Measurements from ENCODE around the gene HIPK3.
A peak's percentile ranks its signal among the peaks of the same experiment; 100 is the strongest.

The HIPK3 gene

GRCh38 chr11:33309118-33309517 lies 51.9 kb downstream of the HIPK3 start:
- Histone ChIP-seq H4K20me1 (ENCODE audit: insufficient read depth) (peaks cover 3% of the 10 kb centered on the region; the same call in 1 of the 2 replicates), H3K4me3 (IDR thresholded peaks at IDR 0.05; ENCODE audit: insufficient read depth, low read depth, low read length) (no peak overlapping the region), H3K4me1 (ENCODE audit: low read depth, poor library complexity, severe bottlenecking) (peaks cover 45% of the 10 kb centered on the region), H3K4me2 (no peak overlapping the region), H3K27me3 (ENCODE audit: insufficient read depth, low read depth) (no peaks in the 10 kb centered on the region), H3K79me2 (ENCODE audit: insufficient read depth, low read depth) (peaks cover 43% of the 10 kb centered on the region; the same call in 1 of the 2 replicates), H3K9ac (no peak overlapping the region), H3K27ac (no peak overlapping the region), H3K36me3 (ENCODE audit: insufficient read depth) (no peaks in the 10 kb centered on the region), H2AFZ (ENCODE audit: low read depth) (no peak overlapping the region)
- TF ChIP-seq CTCF (conservative IDR thresholded peaks at IDR 0.05; ENCODE audit: low read depth, low read length), result no peak

DNA sequence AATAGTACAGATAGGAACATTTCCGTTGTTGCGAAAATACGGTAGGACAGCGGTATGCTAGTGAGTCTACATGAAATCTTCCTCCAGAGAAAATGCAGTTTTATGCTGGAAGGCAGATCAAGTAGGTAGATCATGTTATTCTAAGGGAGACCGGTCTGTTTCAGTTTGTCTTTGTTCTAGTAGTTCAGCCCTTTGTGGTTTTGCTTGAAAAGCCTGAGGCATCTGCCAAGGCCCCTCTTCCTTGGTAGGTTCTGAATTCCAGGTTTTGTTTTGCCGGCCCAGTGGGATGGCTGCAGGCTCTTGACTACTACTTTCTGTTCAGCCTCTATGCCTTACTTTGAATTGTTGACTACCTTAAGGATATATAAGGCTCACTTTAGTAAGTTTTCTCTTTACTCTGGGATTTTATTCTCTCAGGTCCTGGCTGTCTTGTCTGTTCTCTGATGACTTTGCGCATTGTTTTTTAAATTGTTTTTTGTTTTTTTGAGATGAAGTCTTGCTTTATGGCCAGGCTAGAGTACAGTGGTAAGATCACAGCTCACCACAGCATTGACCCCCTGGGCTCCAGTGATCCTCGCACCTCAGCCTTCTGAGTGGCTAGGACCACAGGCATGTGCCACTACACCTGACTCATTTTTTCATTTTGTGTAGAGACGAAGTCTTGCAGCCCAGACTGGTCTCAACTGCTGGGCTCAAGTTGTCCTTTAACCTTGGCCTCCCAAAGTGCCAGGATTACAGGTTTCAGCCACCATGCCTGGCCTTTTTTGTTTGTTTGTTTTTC lies 53.7 kb downstream of the HIPK3 start:
- Histone ChIP-seq H3K4me3 (IDR thresholded peaks at IDR 0.05; ENCODE audit: insufficient read depth, low read depth, low read length) (no peak overlapping the region), H3K79me2 (ENCODE audit: insufficient read depth, low read depth) (peaks cover 40% of the 10 kb centered on the region; the same call in 1 of the 2 replicates), H3K4me1 (ENCODE audit: low read depth, poor library complexity, severe bottlenecking) (peaks cover 45% of the 10 kb centered on the region), H3K4me2 (peak overlapping the region; percentile 66), H4K20me1 (ENCODE audit: insufficient read depth) (peaks cover 3% of the 10 kb centered on the region; the same call in 1 of the 2 replicates), H3K27ac (peak overlapping the region; percentile 67), H3K9ac (peak overlapping the region; percentile 14; the same call in 1 of the 2 replicates), H3K27me3 (ENCODE audit: insufficient read depth, low read depth) (no peaks in the 10 kb centered on the region), H3K36me3 (ENCODE audit: insufficient read depth) (no peaks in the 10 kb centered on the region), H2AFZ (ENCODE audit: low read depth) (no peak overlapping the region)
- TF ChIP-seq CTCF (conservative IDR thresholded peaks at IDR 0.05; ENCODE audit: low read depth, low read length), result no peak

GRCh38 chr11:33311680-33312079 lies 54.5 kb downstream of the HIPK3 start:
- peaks cover 40% of the 10 kb centered on the region; the same call in 1 of the 2 replicates for H3K79me2 ChIP-seq (ENCODE audit: insufficient read depth, low read depth)
- peaks cover 45% of the 10 kb centered on the region for H3K4me1 ChIP-seq (ENCODE audit: low read depth, poor library complexity, severe bottlenecking)
- no peaks in the 10 kb centered on the region for H3K27me3 ChIP-seq (ENCODE audit: insufficient read depth, low read depth)
- no peak for TF ChIP-seq CTCF (conservative IDR thresholded peaks at IDR 0.05; ENCODE audit: low read depth, low read length)
- no peak overlapping the region for H2AFZ ChIP-seq (ENCODE audit: low read depth)
- peak overlapping the region; percentile 67; the same call in 1 of the 2 replicates for H3K27ac ChIP-seq
- no peaks in the 10 kb centered on the region for H3K36me3 ChIP-seq (ENCODE audit: insufficient read depth)
- H3K4me3 ChIP-seq (IDR thresholded peaks at IDR 0.05; ENCODE audit: insufficient read depth, low read depth, low read length), result no peak overlapping the region
- H3K9ac ChIP-seq, result no peak overlapping the region
- H4K20me1 ChIP-seq (ENCODE audit: insufficient read depth), result no peaks in the 10 kb centered on the region
- peak overlapping the region; percentile 66; the same call in 1 of the 2 replicates for H3K4me2 ChIP-seq

DNA sequence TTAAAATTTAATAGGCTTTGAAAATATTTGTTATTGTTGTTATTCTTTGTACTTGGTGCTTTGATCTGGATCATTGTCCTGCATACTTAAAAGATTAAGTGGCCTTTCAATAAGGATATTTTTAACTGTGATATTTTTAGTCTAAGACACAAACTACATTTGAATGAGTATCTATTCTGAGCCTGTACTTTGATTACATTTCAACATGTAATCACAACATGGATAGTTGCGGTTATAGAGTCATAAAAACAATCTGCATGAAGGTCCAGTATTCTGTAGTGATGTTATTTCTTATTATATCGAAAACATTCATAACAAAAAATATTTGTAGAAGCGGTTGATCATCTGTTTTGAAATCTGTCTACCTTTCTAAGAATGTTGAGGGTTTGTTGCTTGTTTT lies 58.6 kb downstream of the HIPK3 start:
- Histone ChIP-seq H3K79me2 (ENCODE audit: insufficient read depth, low read depth) (peaks cover 47% of the 10 kb centered on the region; the same call in 1 of the 2 replicates), H3K27ac (no peak overlapping the region), H3K4me1 (ENCODE audit: low read depth, poor library complexity, severe bottlenecking) (peaks cover 35% of the 10 kb centered on the region), H3K4me3 (IDR thresholded peaks at IDR 0.05; ENCODE audit: insufficient read depth, low read depth, low read length) (no peak overlapping the region), H3K9ac (no peak overlapping the region), H4K20me1 (ENCODE audit: insufficient read depth) (no peaks in the 10 kb centered on the region; the same call in 1 of the 2 replicates), H3K4me2 (no peak overlapping the region), H3K36me3 (ENCODE audit: insufficient read depth) (no peaks in the 10 kb centered on the region), H3K27me3 (ENCODE audit: insufficient read depth, low read depth) (no peaks in the 10 kb centered on the region), H2AFZ (ENCODE audit: low read depth) (no peak overlapping the region)
- TF ChIP-seq CTCF (conservative IDR thresholded peaks at IDR 0.05; ENCODE audit: low read depth, low read length), result no peak
